ENCODE measurements around the gene TOM1. TPM values are rescaled to one million over a fixed set of nuclear protein-coding genes. Genes with fewer than 3 reads are reported as not detected.
A peak's percentile ranks its signal among the peaks of the same experiment; 100 is the strongest.

Gene TOM1
- total and polyA plus RNA-seq, 2 of the 13 experiments (the other 11 are each of a cell fraction or from before 2014, with no cell fraction given): 30.8 to 87.3 TPM

- TF ChIP-seq ARID5B (CRISPR knock-in tag; IDR thresholded peaks at IDR 0.05) (0 out of 2 replicates have a peak, but pooled peaks have one; percentile 17), JUNB (CRISPR knock-in tag; IDR thresholded peaks at IDR 0.05; ENCODE audit: borderline replicate concordance) (no peak), ZNF335 (CRISPR knock-in tag; IDR thresholded peaks at IDR 0.05) (no peak), HNF4A (CRISPR knock-in tag; IDR thresholded peaks at IDR 0.05) (peak; percentile 61; the same call in 1 of the 2 replicates)
Measured at GRCh38 chr22:35361001-35361558, 61.4 kb downstream of the TOM1 start (continued).

GRCh38 chr22:35363566-35364086 is 63.9 kb downstream of the TOM1 start:
- H3K4me3 ChIP-seq (replicated peaks in 1 of 3; ENCODE audit: insufficient read depth in 1 of 3, low read depth in 2 of 3, low read length in 3 of 3): no peak overlapping the region
- H3K27me3 ChIP-seq (ENCODE audit: control insufficient read depth in 1 of 2, insufficient read depth in 2 of 2, low read length in 2 of 2): no peaks in the 10 kb centered on the region; a peak in 2 of 5 replicates
- H3K9me3 ChIP-seq (ENCODE audit: low read length): no peaks in the 10 kb centered on the region
- H3K4me1 ChIP-seq (ENCODE audit: insufficient read depth, low read length): peaks cover 96% of the 10 kb centered on the region
- H3K4me2 ChIP-seq (ENCODE audit: low read depth, low read length): peak overlapping the region; percentile 15; the same call in 1 of the 2 replicates
- H3K27ac ChIP-seq (ENCODE audit: extremely low read length, insufficient read depth, low read length): no peak overlapping the region
- FAIRE-seq: no peak
- ChIA-PET CTCF (ENCODE audit: low intra/inter-chr PET ratio, low total read pairs) (no interaction called here), POLR2A (interaction anchor here (0.6 kb wide), 1 partner anchor 10 kb away, joined by 3 read pairs; no protein-coding TSS in a partner anchor)
- TF ChIP-seq NFKBIZ (CRISPR knock-in tag; IDR thresholded peaks at IDR 0.05) (0 out of 2 replicates have a peak, but pooled peaks have one; percentile 5), ZBTB42 (CRISPR knock-in tag; IDR thresholded peaks at IDR 0.05) (no peak), HOXA7 (CRISPR knock-in tag; IDR thresholded peaks at IDR 0.05) (no peak), ZNF629 (CRISPR knock-in tag; conservative IDR thresholded peaks at IDR 0.05) (peak; percentile 80), PRPF4 (IDR thresholded peaks at IDR 0.05; ENCODE audit: low read depth, low read length, poor library complexity, severe bottlenecking) (no peak), RORA (CRISPR knock-in tag; IDR thresholded peaks at IDR 0.05) (no peak), IRX3 (CRISPR knock-in tag; IDR thresholded peaks at IDR 0.05; ENCODE audit: borderline replicate concordance, low read depth) (no peak), ZNF709 (CRISPR knock-in tag; IDR thresholded peaks at IDR 0.05) (peak; percentile 33; the same call in 1 of the 2 replicates), BRF2 (CRISPR knock-in tag; IDR thresholded peaks at IDR 0.05) (no peak)
- DNase-seq (ENCODE audit: low spot score): no peak
- WGBS (ENCODE audit: low lambda C conversion rate): 75% methylated on average over 11 of the region's 11 CpGs
- H3K36me3 ChIP-seq (replicated peaks in 1 of 2; ENCODE audit: control insufficient read depth in 1 of 2, insufficient read depth in 2 of 2, low read length in 2 of 2): no peaks in the 10 kb centered on the region
- in situ Hi-C loops (cut with HindIII; ENCODE audit: extremely low pct_ligation_motif_present, low pct_unique_long_range_greater_than_20kb) (no loop called here), intact Hi-C loops (cut with micrococcal nuclease; ENCODE audit: unreplicated experiment) (no loop called here)
- no peaks in the 10 kb centered on the region for H3K79me2 ChIP-seq (ENCODE audit: insufficient read depth, low read length)
- H3K9ac ChIP-seq (ENCODE audit: insufficient read depth, low read depth, low read length): no peak overlapping the region
- H2AFZ ChIP-seq (ENCODE audit: low read length): no peak overlapping the region
- no peaks in the 10 kb centered on the region for H4K20me1 ChIP-seq (ENCODE audit: insufficient read depth, low read length)
- no peak for ATAC-seq
- no TSS peak for BruUV-seq (replicated peaks)
